Measurements from ENCODE around the gene SGPP2. TPM values are rescaled to one million over a fixed set of nuclear protein-coding genes. Genes with fewer than 3 reads are reported as not detected.
A peak's percentile ranks its signal among the peaks of the same experiment; 100 is the strongest.

Gene SGPP2
- total RNA-seq, 1 donor, result not detected

DNA sequence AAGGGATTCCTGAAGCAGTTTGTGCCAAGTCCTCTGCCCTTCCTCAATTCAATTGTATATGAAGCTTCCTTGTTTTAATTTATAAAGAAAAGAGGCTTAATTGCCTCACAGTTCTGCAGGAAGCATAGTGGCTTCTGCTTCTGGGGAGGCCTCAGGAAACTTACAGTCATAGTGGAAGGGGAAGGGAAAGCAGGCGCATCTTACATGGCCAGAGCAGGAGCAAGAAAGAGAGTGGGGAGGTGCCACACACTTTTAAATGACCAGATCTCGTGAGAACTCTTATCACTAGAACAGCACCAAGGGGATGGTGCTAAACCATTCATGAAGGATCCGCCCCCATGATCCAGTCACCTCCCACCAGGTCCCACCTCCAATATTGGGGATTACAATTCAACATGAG lies 114.2 kb downstream of the SGPP2 start:
- H3K4me3 ChIP-seq (ENCODE audit: low read depth, low read length), result no peak overlapping the region
- DNase-seq (ENCODE audit: low read depth), result no peak
- TF ChIP-seq, protein P1, sequence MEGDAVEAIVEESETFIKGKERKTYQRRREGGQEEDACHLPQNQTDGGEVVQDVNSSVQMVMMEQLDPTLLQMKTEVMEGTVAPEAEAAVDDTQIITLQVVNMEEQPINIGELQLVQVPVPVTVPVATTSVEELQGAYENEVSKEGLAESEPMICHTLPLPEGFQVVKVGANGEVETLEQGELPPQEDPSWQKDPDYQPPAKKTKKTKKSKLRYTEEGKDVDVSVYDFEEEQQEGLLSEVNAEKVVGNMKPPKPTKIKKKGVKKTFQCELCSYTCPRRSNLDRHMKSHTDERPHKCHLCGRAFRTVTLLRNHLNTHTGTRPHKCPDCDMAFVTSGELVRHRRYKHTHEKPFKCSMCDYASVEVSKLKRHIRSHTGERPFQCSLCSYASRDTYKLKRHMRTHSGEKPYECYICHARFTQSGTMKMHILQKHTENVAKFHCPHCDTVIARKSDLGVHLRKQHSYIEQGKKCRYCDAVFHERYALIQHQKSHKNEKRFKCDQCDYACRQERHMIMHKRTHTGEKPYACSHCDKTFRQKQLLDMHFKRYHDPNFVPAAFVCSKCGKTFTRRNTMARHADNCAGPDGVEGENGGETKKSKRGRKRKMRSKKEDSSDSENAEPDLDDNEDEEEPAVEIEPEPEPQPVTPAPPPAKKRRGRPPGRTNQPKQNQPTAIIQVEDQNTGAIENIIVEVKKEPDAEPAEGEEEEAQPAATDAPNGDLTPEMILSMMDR (IDR thresholded peaks at IDR 0.05; ENCODE audit: insufficient read depth, low read length), result no peak

GRCh38 chr2:222544661-222545060 lies 120.3 kb downstream of the SGPP2 start:
- TF ChIP-seq, protein P1 (IDR thresholded peaks at IDR 0.05; ENCODE audit: insufficient read depth, low read length), result no peak
- no peak for DNase-seq (ENCODE audit: low read depth)
- H3K4me3 ChIP-seq (ENCODE audit: low read depth, low read length), result no peak overlapping the region

DNA sequence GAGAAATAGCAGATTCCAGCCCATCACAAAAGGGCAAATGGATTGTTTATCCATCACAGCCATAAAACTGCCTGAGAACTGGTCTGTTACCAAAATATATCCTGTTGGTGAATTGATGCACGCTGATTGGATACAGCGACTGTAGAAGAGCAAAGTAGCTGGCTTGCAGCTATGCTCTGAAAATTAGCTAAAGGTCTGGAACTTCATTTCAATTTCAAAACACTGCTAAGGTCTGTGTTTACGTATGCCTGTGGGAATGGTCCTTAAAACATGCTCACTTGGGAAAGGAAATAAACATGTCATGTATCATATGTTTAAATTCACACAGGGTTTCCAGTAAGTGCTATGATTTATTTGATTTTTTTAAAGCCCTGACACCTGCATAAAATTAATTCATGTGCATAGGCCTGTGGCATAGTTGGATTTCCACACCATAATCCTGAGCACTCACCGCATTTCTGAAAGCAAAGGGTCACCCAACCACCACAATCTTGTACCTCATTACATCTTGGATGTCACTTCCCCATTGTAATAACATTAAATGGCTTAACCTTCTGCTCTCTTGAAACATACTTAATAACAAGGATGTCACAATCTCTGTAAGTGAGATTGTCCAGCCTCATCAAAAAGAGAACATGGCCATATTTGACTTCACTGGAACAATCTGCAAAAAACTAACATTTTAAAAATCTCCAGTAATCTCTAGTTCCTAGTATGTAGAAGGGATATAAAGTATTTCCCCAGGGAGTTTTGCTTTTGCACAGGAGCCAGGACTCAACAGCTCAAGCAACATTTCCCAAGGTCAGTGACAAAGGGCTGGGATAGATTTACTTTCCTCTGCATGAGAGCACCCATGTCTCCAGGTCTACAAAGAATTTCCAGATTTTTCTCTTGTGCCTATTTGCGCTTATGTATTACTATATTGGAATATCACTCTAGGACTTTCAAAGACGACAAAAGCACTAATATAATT lies 121.8 kb downstream of the SGPP2 start:
- H3K4me3 ChIP-seq (ENCODE audit: low read depth, low read length), result no peak overlapping the region
- no peak for DNase-seq (ENCODE audit: low read depth)
- TF ChIP-seq, protein P1 (IDR thresholded peaks at IDR 0.05; ENCODE audit: insufficient read depth, low read length), result no peak

DNA sequence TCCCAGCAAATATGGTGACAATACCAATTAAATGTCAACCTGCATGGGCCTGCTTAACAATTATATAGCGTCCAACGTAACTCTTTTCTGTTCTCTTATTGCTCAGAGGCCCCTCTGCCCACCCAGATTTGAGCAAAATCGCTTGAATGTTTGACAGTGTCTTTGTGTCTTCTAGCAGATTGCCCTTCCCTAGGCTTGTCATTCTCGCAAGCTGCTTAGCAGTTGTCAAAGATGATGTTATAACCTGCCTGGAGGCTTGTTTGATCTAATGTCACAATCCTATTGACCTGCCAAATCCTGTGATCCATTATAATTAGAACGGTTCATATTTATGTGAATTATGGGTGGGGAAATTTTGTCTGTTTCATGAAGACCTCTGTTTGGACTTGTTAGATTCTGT lies 122.7 kb downstream of the SGPP2 start:
- DNase-seq (ENCODE audit: low read depth), result no peak
- no peak overlapping the region for H3K4me3 ChIP-seq (ENCODE audit: low read depth, low read length)
- TF ChIP-seq, protein P1 (IDR thresholded peaks at IDR 0.05; ENCODE audit: insufficient read depth, low read length), result no peak

DNA sequence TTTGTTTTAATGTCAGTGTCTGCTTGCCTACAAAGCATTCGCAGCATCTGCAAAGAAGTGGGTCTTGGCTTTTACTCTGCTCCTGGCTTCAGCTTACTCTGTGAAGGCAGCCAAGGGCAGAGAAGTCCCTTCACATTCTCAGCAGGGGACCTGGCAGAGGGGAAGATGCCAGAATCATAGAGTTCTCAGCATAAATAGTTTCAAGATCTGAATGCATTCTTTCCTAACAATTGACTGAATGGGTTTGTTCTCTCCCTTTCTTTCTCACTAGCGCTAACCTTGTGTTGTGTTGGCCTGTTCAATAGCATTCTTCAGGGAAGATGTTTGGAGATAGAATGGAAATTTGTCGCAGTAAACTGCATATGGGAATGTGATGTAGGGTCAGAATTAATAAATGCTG lies 124.6 kb downstream of the SGPP2 start:
- DNase-seq (ENCODE audit: low read depth), result peak; percentile 50
- H3K4me3 ChIP-seq (ENCODE audit: low read depth, low read length), result no peak overlapping the region
- TF ChIP-seq, protein P1 (IDR thresholded peaks at IDR 0.05; ENCODE audit: insufficient read depth, low read length), result no peak

- TF ChIP-seq, protein P1 (IDR thresholded peaks at IDR 0.05; ENCODE audit: insufficient read depth, low read length), result no peak
- H3K4me3 ChIP-seq (ENCODE audit: low read depth, low read length), result no peak overlapping the region
Observed at GRCh38 chr2:222554517-222554916, 130.2 kb downstream of the SGPP2 start.

More at GRCh38 chr2:222554517-222554916, 130.2 kb downstream of the SGPP2 start:
- DNase-seq (ENCODE audit: low read depth), result no peak
